Nephron progenitor cell (in vitro differentiated cells): ENCODE data around the gene STMND1.

Source experiments
- DNase-seq: peaks from one replicate; pipeline ENCODE4 v3.0.0; 2021
- H3K27ac Mint-ChIP-seq: 2 replicates; pipeline ENCODE4 v1.8.0; 2021; ENCODE audit warnings: mild to moderate bottlenecking, moderate library complexity, mixed read lengths
- H3K27me3 Mint-ChIP-seq: 2 replicates; pipeline ENCODE4 v1.8.0; 2021; ENCODE audit warnings: mild to moderate bottlenecking, low read depth, mixed read lengths; ENCODE audit not compliant: poor library complexity
- H3K36me3 Mint-ChIP-seq: 2 replicates; pipeline ENCODE4 v1.8.0; 2021; ENCODE audit warnings: low read depth, mixed read lengths
- H3K4me1 Mint-ChIP-seq: 2 replicates; pipeline ENCODE4 v1.8.0; 2021; ENCODE audit warnings: mixed read lengths
- H3K4me3 Mint-ChIP-seq: 2 replicates; pipeline ENCODE4 v1.8.0; 2021; ENCODE audit warnings: mild to moderate bottlenecking, moderate library complexity, mixed read lengths
- H3K9me3 Mint-ChIP-seq: 2 replicates; pipeline ENCODE4 v1.8.0; 2021; ENCODE audit warnings: mild to moderate bottlenecking, moderate library complexity, mixed read lengths
- CTCF ChIP-seq: fragments of 200-600 bp; sonication (generic); IDR thresholded peaks from 2 replicates; pipeline ENCODE4 v1.5.0; 2021; ENCODE audit warnings: antibody characterized with exemption

The STMND1 gene

GRCh38 chr6:17093686-17094085 lies 8.2 kb upstream of the STMND1 start:
- peaks cover 24% of the 10 kb centered on the region for H3K9me3 Mint-ChIP-seq
- no peak overlapping the region for H3K4me3 Mint-ChIP-seq
- DNase-seq: peak; percentile 14
- H3K36me3 Mint-ChIP-seq: peaks cover 5% of the 10 kb centered on the region
- H3K27ac Mint-ChIP-seq: no peak overlapping the region
- H3K4me1 Mint-ChIP-seq: peaks cover 8% of the 10 kb centered on the region
- H3K27me3 Mint-ChIP-seq: peaks cover 21% of the 10 kb centered on the region
- TF ChIP-seq CTCF: peak; percentile 35

GRCh38 chr6:17096096-17096495 lies 5.8 kb upstream of the STMND1 start:
- peaks cover 4% of the 10 kb centered on the region for H3K9me3 Mint-ChIP-seq
- H3K27me3 Mint-ChIP-seq: peaks cover 40% of the 10 kb centered on the region
- no peak for TF ChIP-seq CTCF
- no peaks in the 10 kb centered on the region for H3K36me3 Mint-ChIP-seq
- no peak for DNase-seq
- peaks cover 8% of the 10 kb centered on the region for H3K4me1 Mint-ChIP-seq
- no peak overlapping the region for H3K27ac Mint-ChIP-seq
- H3K4me3 Mint-ChIP-seq: no peak overlapping the region

- Mint-ChIP-seq H3K4me3 (no peak overlapping the region), H3K36me3 (no peaks in the 10 kb centered on the region), H3K4me1 (peaks cover 12% of the 10 kb centered on the region), H3K27ac (no peak overlapping the region), H3K9me3 (no peaks in the 10 kb centered on the region), H3K27me3 (peaks cover 45% of the 10 kb centered on the region)
- no peak for DNase-seq
- TF ChIP-seq CTCF: no peak
These were observed 5.2 kb upstream of the STMND1 start for GRCh38 chr6:17096652-17097051.

DNA sequence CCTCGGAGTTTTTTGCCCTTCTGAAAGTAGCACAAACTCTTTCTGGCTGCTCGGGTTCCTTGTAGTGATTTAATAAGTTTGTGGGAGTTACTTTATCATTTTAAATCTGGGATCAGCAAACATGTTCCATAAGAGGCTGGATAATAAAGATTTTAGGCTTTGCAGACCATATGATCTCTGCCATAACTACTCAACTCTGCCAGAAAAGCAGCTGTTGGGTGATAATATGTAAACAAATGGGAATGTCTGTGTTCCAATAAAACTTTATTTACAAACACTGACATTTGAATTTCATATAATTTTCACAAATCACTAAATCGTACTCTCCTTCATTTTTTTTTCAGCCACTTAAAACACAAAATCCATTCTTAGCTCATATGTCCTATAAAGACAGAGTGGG lies 3.9 kb upstream of the STMND1 start:
- no peak for TF ChIP-seq CTCF
- H3K4me1 Mint-ChIP-seq: peaks cover 23% of the 10 kb centered on the region
- peaks cover 48% of the 10 kb centered on the region for H3K27me3 Mint-ChIP-seq
- no peaks in the 10 kb centered on the region for H3K9me3 Mint-ChIP-seq
- DNase-seq: no peak
- no peaks in the 10 kb centered on the region for H3K36me3 Mint-ChIP-seq
- H3K27ac Mint-ChIP-seq: no peak overlapping the region
- H3K4me3 Mint-ChIP-seq: no peak overlapping the region

GRCh38 chr6:17098538-17098937 lies 3.3 kb upstream of the STMND1 start:
- TF ChIP-seq CTCF: no peak
- DNase-seq: no peak
- Mint-ChIP-seq H3K27me3 (peaks cover 52% of the 10 kb centered on the region), H3K36me3 (no peaks in the 10 kb centered on the region), H3K4me3 (no peak overlapping the region), H3K4me1 (peaks cover 23% of the 10 kb centered on the region), H3K9me3 (no peaks in the 10 kb centered on the region), H3K27ac (no peak overlapping the region)

DNA sequence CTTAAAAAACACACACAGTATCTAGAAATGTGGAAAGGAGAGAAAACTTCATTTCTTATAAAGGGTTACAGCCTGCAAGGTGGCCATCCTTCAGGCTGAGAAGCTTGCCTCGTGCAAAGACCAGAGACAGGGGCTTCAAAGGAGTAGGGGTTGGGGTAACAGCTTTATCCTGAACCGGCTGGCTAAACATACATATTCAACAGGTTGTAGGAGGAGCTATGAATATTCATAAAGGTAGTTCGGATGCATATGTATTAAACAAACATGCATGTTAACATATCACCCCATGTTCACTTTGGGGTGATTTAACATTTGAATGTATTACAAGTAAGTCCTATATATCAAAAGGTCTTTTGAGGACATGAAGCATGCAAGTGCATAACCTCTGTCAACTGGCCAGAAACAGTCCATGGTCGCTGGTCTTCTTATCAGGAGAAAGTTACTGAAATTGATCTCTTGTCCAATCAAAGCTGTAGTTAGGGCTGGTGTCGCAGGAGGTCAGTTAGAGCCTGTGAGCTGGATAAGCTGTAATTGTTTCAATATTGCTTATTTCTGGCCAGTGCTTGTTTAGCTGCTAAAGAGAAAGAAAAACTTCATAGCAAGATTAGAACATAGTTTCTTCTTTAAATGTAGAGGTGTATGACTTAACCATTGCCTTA lies 2.3 kb upstream of the STMND1 start:
- H3K4me1 Mint-ChIP-seq: peaks cover 23% of the 10 kb centered on the region
- no peaks in the 10 kb centered on the region for H3K36me3 Mint-ChIP-seq
- H3K4me3 Mint-ChIP-seq: no peak overlapping the region
- DNase-seq: no peak
- TF ChIP-seq CTCF: no peak
- H3K27me3 Mint-ChIP-seq: peaks cover 57% of the 10 kb centered on the region
- H3K27ac Mint-ChIP-seq: no peak overlapping the region
- H3K9me3 Mint-ChIP-seq: no peaks in the 10 kb centered on the region
